ENCODE data around the gene ALPL.
"Not testable (repeated sequence)": the region's sequence is repeated elsewhere in the genome, so short reads cannot be mapped to it uniquely, and the experiment has no call there.

Gene ALPL

GRCh38 chr1:21563971-21564370, 54.7 kb downstream of the ALPL start:
- ATAC-seq, result no peak

- no peak for ATAC-seq
These were observed 55.4 kb downstream of the ALPL start for GRCh38 chr1:21564521-21565095.

- no peak for ATAC-seq
These were observed 56.1 kb downstream of the ALPL start for GRCh38 chr1:21565285-21565684.

GRCh38 chr1:21566361-21566760, 57.1 kb downstream of the ALPL start:
- not testable (repeated sequence) for ATAC-seq

- no peak for ATAC-seq
These were observed 58.2 kb downstream of the ALPL start for GRCh38 chr1:21567241-21568005.

GRCh38 chr1:21568006-21568746, 59.0 kb downstream of the ALPL start:
- ATAC-seq, result no peak

GRCh38 chr1:21568809-21569385, 59.7 kb downstream of the ALPL start:
- no peak for ATAC-seq

GRCh38 chr1:21569820-21570527, 60.8 kb downstream of the ALPL start:
- ATAC-seq, result no peak

GRCh38 chr1:21570528-21570875, 61.3 kb downstream of the ALPL start:
- no peak for ATAC-seq

- no peak for ATAC-seq
These were observed 61.7 kb downstream of the ALPL start for GRCh38 chr1:21570885-21571284.

- ATAC-seq, result no peak
These were observed 63.0 kb downstream of the ALPL start for GRCh38 chr1:21572221-21572620.

- ATAC-seq, result no peak
These were observed 63.6 kb downstream of the ALPL start for GRCh38 chr1:21572735-21573277.

- no peak for ATAC-seq
These were observed 64.3 kb downstream of the ALPL start for GRCh38 chr1:21573475-21573874.

- ATAC-seq, result no peak
These were observed 64.8 kb downstream of the ALPL start for GRCh38 chr1:21573971-21574465.

- no peak for ATAC-seq
These were observed 65.4 kb downstream of the ALPL start for GRCh38 chr1:21574466-21575151.

GRCh38 chr1:21575351-21575942, 66.2 kb downstream of the ALPL start:
- ATAC-seq, result no peak

- ATAC-seq, result no peak
These were observed 67.0 kb downstream of the ALPL start for GRCh38 chr1:21576031-21576797.

- ATAC-seq, result no peak
These were observed 67.6 kb downstream of the ALPL start for GRCh38 chr1:21576798-21577187.

- ATAC-seq, result no peak
These were observed 68.1 kb downstream of the ALPL start for GRCh38 chr1:21577324-21577723.

- ATAC-seq, result no peak
These were observed 68.7 kb downstream of the ALPL start for GRCh38 chr1:21577933-21578332.

- no peak for ATAC-seq
These were observed 70.6 kb downstream of the ALPL start for GRCh38 chr1:21579791-21580190.
